ENCODE measurements around the gene OR6B3. TPM values are rescaled to one million over a fixed set of nuclear protein-coding genes. Genes with fewer than 3 reads are reported as not detected.
"Not testable (repeated sequence)": the region's sequence is repeated elsewhere in the genome, so short reads cannot be mapped to it uniquely, and the experiment has no call there.

The OR6B3 gene
- total RNA-seq, 1 donor from 2014 or later: not detected

GRCh38 chr2:240044096-240044495 is 9.2 kb downstream of the OR6B3 start:
- not testable (repeated sequence) for DNase-seq (ENCODE audit: low read depth)

- no peak for DNase-seq (ENCODE audit: low read depth)
Observed at GRCh38 chr2:240043279-240043989, 9.9 kb downstream of the OR6B3 start.

DNA sequence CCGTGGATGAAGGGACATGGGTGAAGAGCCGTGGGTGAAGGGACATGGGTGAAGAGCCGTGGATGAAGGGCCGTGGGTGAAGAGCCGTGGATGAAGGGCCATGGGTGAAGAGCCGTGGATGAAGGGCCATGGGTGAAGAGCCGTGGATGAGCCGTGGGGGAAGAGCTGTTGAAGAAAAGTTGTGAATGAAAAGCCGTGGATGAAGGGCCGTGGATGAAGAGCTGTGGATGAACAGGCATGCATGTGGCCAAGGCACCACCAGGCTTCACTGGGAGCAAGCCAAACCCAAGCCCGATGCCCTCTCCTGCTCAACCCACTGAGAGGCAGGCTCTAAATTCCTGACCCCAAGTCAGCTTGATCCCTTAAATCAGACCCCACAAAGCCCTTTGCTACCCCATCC is 10.6 kb downstream of the OR6B3 start:
- no peak for DNase-seq (ENCODE audit: low read depth)

DNA sequence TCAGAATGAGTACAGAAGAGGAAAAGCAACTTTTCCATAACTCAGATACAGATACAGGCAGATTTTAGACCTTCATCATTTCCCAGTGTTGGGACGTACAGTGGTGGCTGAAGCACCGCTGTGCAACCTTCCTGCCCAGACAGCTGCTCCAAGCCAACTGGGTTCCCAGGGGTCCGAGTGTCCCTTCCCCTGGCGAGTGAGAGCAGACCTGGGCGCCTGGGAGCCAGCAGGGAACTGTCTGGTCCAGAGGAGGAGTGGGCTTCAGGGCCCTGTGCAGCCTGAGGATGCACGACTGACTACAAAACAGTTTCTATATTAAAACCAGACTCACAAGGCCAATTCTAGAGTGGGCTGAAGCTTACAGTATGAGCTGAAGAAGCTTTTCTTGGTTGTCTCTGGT is 12.0 kb downstream of the OR6B3 start:
- DNase-seq (ENCODE audit: low read depth): no peak

DNA sequence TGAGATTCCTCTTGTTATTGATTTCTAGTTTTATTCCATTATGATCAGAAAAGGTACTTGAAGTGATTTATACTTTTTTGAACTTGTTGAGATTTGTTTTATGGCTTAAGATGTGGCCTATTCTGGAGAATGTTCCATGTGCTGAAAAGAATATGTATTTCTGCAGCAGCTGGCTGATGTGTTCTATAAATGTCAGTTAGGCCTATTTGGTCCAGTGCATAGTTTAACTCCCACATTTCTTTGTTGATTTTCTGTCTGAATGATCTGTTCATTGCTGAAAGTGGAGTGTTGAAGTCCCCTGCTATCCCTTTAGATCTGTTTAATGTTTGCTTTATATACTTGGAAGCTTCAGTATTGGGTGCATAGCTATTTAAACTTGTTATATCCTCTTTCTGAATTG is 16.0 kb downstream of the OR6B3 start:
- DNase-seq (ENCODE audit: low read depth): no peak

DNA sequence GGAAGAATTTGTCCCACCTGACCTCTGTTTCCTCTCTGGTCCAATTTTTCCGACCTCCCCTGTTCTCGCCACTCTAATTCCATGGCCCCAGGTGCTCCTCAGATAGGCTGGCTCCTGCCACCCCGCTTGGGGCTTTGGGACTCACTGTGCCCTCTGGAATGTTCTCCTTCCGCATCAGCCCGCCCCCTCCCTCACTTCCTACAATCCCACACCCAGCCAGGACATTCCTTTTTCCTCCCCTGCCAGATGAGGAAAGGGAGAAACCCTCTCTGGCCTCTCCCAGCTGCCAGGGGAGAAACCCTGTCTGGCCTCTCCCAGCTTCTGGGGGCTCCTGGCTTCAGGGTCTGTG is 20.0 kb downstream of the OR6B3 start:
- no peak for DNase-seq (ENCODE audit: low read depth)

DNA sequence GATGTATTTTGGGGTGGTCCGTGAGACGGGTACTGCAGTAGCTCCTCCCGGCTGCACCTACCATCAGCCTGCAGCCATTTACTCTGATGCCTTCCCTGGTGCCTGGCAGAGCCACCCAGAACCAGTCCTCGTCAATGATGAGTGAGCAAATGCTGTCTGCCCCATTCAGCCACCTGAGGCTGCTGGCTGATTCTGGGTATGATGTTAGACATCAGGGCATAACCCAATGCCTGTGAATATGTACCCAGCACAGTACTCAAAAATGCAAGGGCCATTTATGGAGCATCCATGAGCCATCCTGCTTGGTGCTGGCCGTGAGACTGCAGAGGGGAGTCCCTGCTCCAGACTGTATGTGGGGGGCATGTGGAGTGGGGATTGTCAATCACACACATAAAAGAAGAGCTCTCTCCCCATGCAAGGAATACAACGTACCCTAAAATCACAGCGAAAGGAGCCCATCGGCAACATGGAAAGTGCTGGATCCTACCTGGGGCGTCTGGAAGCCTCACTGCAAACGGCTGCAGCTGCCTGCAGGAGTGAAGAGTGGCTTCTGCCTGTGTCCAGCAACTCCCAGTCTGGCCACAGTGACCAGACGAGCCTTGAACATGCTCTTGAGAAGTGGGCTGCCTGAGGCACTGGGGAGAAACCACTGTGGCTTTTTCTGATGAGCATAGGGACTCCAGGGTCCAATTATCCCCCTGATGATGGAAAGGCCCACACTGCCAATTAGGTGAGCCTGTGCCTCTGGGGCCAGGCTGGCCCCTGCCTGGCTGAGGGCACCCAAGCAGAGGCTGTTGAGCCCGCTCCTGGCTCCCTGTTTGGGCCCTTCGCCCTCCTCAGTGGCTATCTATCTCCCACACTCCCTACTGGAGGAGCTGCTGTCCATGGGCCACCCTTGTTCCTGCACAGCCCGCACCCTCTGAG is 20.7 kb downstream of the OR6B3 start:
- DNase-seq (ENCODE audit: low read depth): no peak

DNA sequence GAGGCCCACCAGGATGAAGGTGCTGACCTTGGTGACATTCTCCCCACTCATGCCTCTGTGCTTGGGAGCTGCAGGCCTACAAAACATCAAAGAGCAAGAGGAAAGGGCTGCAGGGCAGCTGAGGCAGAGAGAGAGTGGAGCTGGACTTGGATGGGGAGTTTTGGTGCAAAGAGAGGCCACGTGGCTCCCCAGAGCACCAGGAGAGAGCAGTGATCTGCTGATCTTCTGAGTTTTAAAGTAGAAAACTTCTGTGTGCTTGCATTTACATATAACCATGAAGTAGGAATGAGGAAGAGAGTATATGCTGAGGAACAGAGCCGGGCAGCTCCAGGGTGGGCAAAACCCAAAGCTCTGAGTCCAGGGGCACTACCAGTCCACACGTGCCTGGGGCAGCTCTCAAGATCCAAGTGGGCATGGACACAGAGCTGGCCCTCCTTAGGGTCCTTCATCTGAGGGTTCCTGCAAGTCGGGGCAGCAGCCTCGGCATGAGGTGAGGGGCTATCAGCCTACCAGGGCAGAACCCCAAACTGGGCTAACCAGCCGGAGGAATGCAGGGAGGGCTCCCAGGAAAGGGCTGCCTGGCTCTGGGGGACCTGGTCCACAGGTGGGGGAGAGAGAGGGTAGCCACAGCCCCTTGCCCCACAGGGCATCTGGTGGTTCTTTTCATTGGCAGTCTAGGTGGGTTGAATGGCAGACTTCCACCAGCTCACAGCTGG is 22.8 kb downstream of the OR6B3 start, which contains the start of gene OR6B2:
Gene OR6B2, minus strand, starts transcription at position 51 of the 716 bp plus-strand sequence. Its CDS starts 0 bp downstream, at position 51.
- no peak for DNase-seq (ENCODE audit: low read depth)

- DNase-seq (ENCODE audit: low read depth): peak; percentile 14
Observed at GRCh38 chr2:240024766-240025165, 28.6 kb downstream of the OR6B3 start.

DNA sequence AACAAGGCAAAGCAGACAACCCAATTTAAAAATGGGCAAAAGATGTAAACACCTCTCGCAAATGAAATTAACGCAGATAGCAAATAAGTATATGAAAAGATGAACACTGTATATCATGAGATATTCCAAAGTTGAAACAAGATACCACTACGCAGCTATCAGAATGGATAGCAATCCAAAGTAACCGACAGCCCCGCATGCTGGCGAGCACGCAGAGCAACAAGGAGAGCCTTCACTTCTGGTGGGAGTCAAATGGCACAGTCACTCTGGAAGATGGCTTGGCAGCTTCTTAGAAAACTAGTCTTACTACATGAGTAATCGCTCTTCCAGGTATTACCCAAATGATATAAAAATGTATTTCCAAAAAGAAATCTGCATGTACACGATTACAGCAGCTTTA is 29.5 kb downstream of the OR6B3 start:
- no peak for DNase-seq (ENCODE audit: low read depth)

DNA sequence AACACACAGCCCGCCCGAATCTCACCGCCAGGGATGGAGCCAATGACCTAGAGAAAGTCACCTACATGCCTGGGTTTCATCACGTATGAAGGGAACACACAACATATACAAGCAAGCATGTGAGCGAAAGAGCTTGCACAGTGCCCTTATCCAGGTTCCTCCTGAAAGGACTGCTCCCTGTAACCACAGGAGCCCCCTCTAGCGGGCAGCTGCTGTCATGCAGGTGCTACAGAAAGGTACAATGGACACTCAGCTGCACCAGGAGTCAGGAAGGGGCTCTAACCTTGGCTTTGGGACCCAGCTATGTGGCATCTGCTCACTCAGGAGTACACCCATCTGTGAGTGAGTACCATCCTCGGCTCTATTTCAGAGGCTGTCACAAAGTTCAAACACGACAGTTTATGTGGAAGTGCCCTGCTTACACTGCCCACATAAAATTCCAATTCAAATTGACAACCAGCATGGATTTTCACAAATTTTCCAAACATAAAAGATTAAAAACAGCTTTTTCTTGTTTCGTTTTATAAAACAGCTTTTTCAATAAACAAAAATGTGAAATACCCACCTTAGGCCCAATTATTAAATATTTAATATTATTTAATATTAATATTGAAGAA is 31.7 kb downstream of the OR6B3 start:
- DNase-seq (ENCODE audit: low read depth): peak; percentile 50

GRCh38 chr2:240018071-240018750 is 35.1 kb downstream of the OR6B3 start:
- no peak for DNase-seq (ENCODE audit: low read depth)

GRCh38 chr2:240014327-240014726 is 39.0 kb downstream of the OR6B3 start:
- no peak for DNase-seq (ENCODE audit: low read depth)

GRCh38 chr2:240013343-240013742 is 40.0 kb downstream of the OR6B3 start:
- DNase-seq (ENCODE audit: low read depth): no peak

DNA sequence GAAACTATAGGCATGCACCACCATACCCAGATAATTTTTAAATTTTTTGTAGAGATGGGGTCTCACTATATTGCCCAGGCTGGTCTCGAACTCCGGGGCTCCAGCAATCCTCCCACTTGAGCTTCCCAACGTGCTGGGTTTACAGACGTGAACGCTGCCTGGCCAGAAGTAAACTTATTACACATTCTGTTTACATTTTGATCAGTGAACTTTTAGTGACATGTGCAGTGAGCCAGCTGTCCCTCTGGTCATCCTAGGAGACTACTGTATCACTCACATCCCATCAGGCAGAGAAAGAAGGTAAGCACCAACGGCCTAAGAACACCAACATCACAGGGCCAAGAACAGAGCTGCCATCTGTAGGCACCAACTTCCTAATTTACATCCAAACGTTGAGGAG is 50.3 kb downstream of the OR6B3 start:
- no peak for DNase-seq (ENCODE audit: low read depth)

DNA sequence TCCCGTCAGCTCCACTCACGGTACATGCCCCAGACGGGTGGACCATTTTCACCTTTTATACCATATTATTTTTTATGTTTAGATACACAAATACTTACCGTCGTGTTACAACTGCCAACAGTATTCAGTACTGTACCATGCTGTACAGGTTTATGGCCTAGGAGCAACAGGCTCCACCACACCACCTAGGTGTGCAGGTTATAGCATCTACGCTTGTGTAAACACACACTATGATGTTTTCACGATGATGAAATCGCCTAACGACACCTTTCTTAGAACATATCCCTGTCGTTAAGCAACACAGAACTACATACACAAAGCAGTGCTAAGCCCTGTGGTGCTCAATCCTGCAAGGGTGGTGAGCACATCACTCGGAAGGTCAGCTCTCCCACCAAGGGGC is 52.6 kb downstream of the OR6B3 start:
- DNase-seq (ENCODE audit: low read depth): no peak

GRCh38 chr2:239997686-239998409 is 55.5 kb downstream of the OR6B3 start:
- no peak for DNase-seq (ENCODE audit: low read depth)

All from myocyte (in vitro differentiated cells).